ENCODE data around the gene ZFAND2B. TPM values are rescaled to one million over a fixed set of nuclear protein-coding genes. Genes with fewer than 3 reads are reported as not detected.

The ZFAND2B gene
- total RNA-seq, 1 donor from 2014 or later, result 29.8 TPM

- Mint-ChIP-seq H3K27me3 (ENCODE audit: low read depth) (no peaks in the 10 kb centered on the region), H3K4me1 (ENCODE audit: low read depth) (peaks cover 28% of the 10 kb centered on the region), H3K36me3 (ENCODE audit: low read depth) (peaks cover 29% of the 10 kb centered on the region), H3K4me3 (ENCODE audit: unreplicated experiment) (peak overlapping the region; percentile 87), H3K27ac (ENCODE audit: unreplicated experiment) (no peak overlapping the region), H3K9me3 (ENCODE audit: low read depth) (no peaks in the 10 kb centered on the region)
- DNase-seq (ENCODE audit: low spot score), result no peak
- no peak for TF ChIP-seq CTCF (IDR thresholded peaks at IDR 0.05)
Measured at GRCh38 chr2:219179601-219180465, 26.7 kb upstream of the ZFAND2B start.

DNA sequence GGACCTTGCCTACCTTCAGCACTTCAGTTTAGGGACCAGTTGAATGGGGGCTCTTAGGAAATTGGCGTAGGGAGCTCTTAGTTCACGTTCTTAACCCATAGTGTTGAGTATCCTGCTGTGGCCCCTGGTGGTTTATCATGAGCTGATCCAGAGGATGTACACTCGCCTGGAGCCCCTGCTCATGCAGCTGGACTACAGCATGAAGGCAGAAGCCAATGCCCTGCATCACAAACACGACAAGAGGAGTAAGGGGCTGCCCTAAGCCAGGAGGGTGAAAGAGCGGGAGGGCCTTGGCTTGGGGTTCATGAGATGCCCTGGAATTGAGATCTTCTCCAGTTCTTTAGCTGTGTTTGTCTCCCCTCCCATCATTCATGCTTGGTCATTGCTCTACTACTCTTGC lies 25.6 kb upstream of the ZFAND2B start:
- H3K4me3 Mint-ChIP-seq (ENCODE audit: unreplicated experiment), result no peak overlapping the region
- H3K36me3 Mint-ChIP-seq (ENCODE audit: low read depth), result peaks cover 31% of the 10 kb centered on the region
- no peaks in the 10 kb centered on the region for H3K27me3 Mint-ChIP-seq (ENCODE audit: low read depth)
- DNase-seq (ENCODE audit: low spot score), result no peak
- H3K9me3 Mint-ChIP-seq (ENCODE audit: low read depth), result no peaks in the 10 kb centered on the region
- H3K4me1 Mint-ChIP-seq (ENCODE audit: low read depth), result peaks cover 20% of the 10 kb centered on the region
- TF ChIP-seq CTCF (IDR thresholded peaks at IDR 0.05), result no peak
- no peak overlapping the region for H3K27ac Mint-ChIP-seq (ENCODE audit: unreplicated experiment)

DNA sequence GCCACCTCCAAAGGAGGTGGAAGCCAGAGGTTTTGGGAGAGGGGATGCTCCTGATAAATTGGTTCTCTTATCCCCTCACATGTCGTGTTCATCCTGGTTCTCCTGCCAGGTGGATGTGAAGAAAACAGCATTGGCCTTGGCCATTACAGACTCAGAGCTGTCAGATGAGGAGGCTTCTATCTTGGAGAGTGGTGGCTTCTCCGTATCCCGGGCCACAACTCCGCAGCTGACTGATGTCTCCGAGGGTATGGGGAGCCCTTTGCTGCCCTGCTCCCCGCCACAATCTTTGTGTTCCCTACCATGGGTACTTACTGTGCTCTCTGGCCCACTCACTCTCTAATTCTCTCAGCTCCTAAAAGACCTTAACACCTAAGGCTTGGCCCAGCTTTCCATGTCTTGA lies 25.1 kb upstream of the ZFAND2B start:
- H3K36me3 Mint-ChIP-seq (ENCODE audit: low read depth), result peaks cover 31% of the 10 kb centered on the region
- H3K4me3 Mint-ChIP-seq (ENCODE audit: unreplicated experiment), result no peak overlapping the region
- H3K4me1 Mint-ChIP-seq (ENCODE audit: low read depth), result peaks cover 19% of the 10 kb centered on the region
- no peak overlapping the region for H3K27ac Mint-ChIP-seq (ENCODE audit: unreplicated experiment)
- no peak for DNase-seq (ENCODE audit: low spot score)
- no peaks in the 10 kb centered on the region for H3K27me3 Mint-ChIP-seq (ENCODE audit: low read depth)
- no peak for TF ChIP-seq CTCF (IDR thresholded peaks at IDR 0.05)
- H3K9me3 Mint-ChIP-seq (ENCODE audit: low read depth), result no peaks in the 10 kb centered on the region

GRCh38 chr2:219182331-219183150 lies 24.0 kb upstream of the ZFAND2B start:
- no peaks in the 10 kb centered on the region for H3K27me3 Mint-ChIP-seq (ENCODE audit: low read depth)
- no peaks in the 10 kb centered on the region for H3K9me3 Mint-ChIP-seq (ENCODE audit: low read depth)
- H3K27ac Mint-ChIP-seq (ENCODE audit: unreplicated experiment), result peak overlapping the region; percentile 45

More at GRCh38 chr2:219182331-219183150, 24.0 kb upstream of the ZFAND2B start:
- H3K4me1 Mint-ChIP-seq (ENCODE audit: low read depth), result peaks cover 14% of the 10 kb centered on the region
- no peak overlapping the region for H3K4me3 Mint-ChIP-seq (ENCODE audit: unreplicated experiment)
- peaks cover 31% of the 10 kb centered on the region for H3K36me3 Mint-ChIP-seq (ENCODE audit: low read depth)
- no peak for DNase-seq (ENCODE audit: low spot score)
- no peak for TF ChIP-seq CTCF (IDR thresholded peaks at IDR 0.05)

All from chondrocyte (in vitro differentiated cells).